Panc1 (cell line): ENCODE measurements around the gene PRRC1. TPM values are rescaled to one million over a fixed set of nuclear protein-coding genes. Genes with fewer than 3 reads are reported as not detected.

ENCODE experiments used
- ATAC-seq: fragments of 200-7000 bp; cut with Tn5 transposase; 2 replicates; pipeline ENCODE4 v1.9.1; 2020; ENCODE audit warnings: mild to moderate bottlenecking, moderate library complexity
- BruUV-seq: library from RNA; stranded (reverse); fragments of 400-500 nt; replicated peaks from 2 replicates; lab custom pipeline; 2021; lab: Mats Ljungman, UMichigan
- CTCF ChIA-PET: fragments of 300-600 bp; sonication (Branson Sonifier 250); formaldehyde crosslinking; loops from one replicate; lab custom pipeline; 2022; ENCODE audit warnings: antibody characterized with exemption; lab: Charles Lee
- POLR2A ChIA-PET: fragments of 300-600 bp; sonication (Branson Sonifier 250); formaldehyde crosslinking; loops from one replicate; lab custom pipeline; 2022; ENCODE audit warnings: antibody characterized with exemption; lab: Charles Lee
- DNase-seq: peaks from one replicate; pipeline ENCODE4 v3.0.0-alpha.2; 2010; ENCODE audit warnings: low read depth, low spot score
- H3K27ac ChIP-seq: 2 replicates; pipeline ENCODE4 v1.5.1; 2011; ENCODE audit warnings: mild to moderate bottlenecking, low read length, inconsistent platforms
- H3K27me3 ChIP-seq: fragments of 200-500 bp; sonication (Bioruptor generic); 2 replicates; pipeline ENCODE4 v1.6.0; 2014; ENCODE audit warnings: low read length, inconsistent platforms; ENCODE audit not compliant: control insufficient read depth, insufficient read depth
- H3K36me3 ChIP-seq: fragments of 200-500 bp; sonication (Bioruptor generic); 2 replicates; pipeline ENCODE4 v1.5.1; 2014; ENCODE audit warnings: inconsistent platforms, mild to moderate bottlenecking, low read length, moderate library complexity; ENCODE audit not compliant: control insufficient read depth, insufficient read depth
- H3K4me1 ChIP-seq: 2 replicates; pipeline ENCODE4 v1.5.1; 2011; ENCODE audit warnings: inconsistent platforms, mild to moderate bottlenecking, low read length, moderate library complexity; ENCODE audit not compliant: control insufficient read depth, insufficient read depth
- H3K4me3 ChIP-seq, 2 experiments: 2 replicates each; pipeline ENCODE4 v1.5.1; 2011 to 2012; ENCODE audit warnings: low read depth in 2 of 2, low read length in 2 of 2, mild to moderate bottlenecking in 2 of 2, inconsistent platforms in 1 of 2, moderate library complexity in 1 of 2
- H3K9me3 ChIP-seq: fragments of 200-500 bp; sonication (Bioruptor generic); 2 replicates; pipeline ENCODE4 v1.5.1; 2014; ENCODE audit warnings: low read depth, mild to moderate bottlenecking, inconsistent platforms, low read length, moderate library complexity; ENCODE audit not compliant: control insufficient read depth, insufficient read depth
- POLR2AphosphoS5 ChIP-seq: IDR thresholded peaks from 2 replicates; pipeline ENCODE4 v1.6.1; 2012; ENCODE audit warnings: mild to moderate bottlenecking, low read depth, low read length, moderate library complexity
- SIN3A ChIP-seq: IDR thresholded peaks from 2 replicates; pipeline ENCODE4 v1.6.1; 2012; ENCODE audit warnings: low read depth, mild to moderate bottlenecking, low read length, moderate library complexity, borderline replicate concordance; ENCODE audit not compliant: insufficient read depth
- TCF7L2 ChIP-seq: IDR thresholded peaks from 2 replicates; pipeline ENCODE4 v1.6.1; 2011; ENCODE audit warnings: mild to moderate bottlenecking, low read depth, low read length, inconsistent platforms
- in situ Hi-C: cut with HindIII; loops from 2 replicates; pipeline ENCODE4 v1.10.0; 2016; ENCODE audit warnings: low sequenced_read_pairs, low pct_unique_long_range_greater_than_20kb
- intact Hi-C: fragments of 100-400 bp; cut with micrococcal nuclease; formaldehyde crosslinking; loops from one replicate; pipeline ENCODE4 v1.10.0; 2022; ENCODE audit not compliant: unreplicated experiment
- total RNA-seq: library from RNA; stranded (reverse); gene quantifications from one replicate; pipeline ENCODE4 v1.2.1, GENCODE V29; 2021; ENCODE audit not compliant: unreplicated experiment
- TF ChIP-seq, protein P1 (sequence below), 2 experiments: IDR thresholded peaks; 2 replicates each; pipeline ENCODE4 v1.6.1; 2011 to 2012; ENCODE audit warnings: low read depth in 2 of 2, control low read depth in 1 of 2, low read length in 1 of 2, mild to moderate bottlenecking in 1 of 2, moderate library complexity in 1 of 2; ENCODE audit not compliant: insufficient read depth in 1 of 2
- TF ChIP-seq, protein P2 (sequence below): fragments of 450-650 bp; IDR thresholded peaks from 2 replicates; pipeline ENCODE4 v1.5.1; 2017; ENCODE audit warnings: mild to moderate bottlenecking

Gene PRRC1
- total RNA-seq, 1 experiment from 2014 or later, result 48.7 TPM

DNA sequence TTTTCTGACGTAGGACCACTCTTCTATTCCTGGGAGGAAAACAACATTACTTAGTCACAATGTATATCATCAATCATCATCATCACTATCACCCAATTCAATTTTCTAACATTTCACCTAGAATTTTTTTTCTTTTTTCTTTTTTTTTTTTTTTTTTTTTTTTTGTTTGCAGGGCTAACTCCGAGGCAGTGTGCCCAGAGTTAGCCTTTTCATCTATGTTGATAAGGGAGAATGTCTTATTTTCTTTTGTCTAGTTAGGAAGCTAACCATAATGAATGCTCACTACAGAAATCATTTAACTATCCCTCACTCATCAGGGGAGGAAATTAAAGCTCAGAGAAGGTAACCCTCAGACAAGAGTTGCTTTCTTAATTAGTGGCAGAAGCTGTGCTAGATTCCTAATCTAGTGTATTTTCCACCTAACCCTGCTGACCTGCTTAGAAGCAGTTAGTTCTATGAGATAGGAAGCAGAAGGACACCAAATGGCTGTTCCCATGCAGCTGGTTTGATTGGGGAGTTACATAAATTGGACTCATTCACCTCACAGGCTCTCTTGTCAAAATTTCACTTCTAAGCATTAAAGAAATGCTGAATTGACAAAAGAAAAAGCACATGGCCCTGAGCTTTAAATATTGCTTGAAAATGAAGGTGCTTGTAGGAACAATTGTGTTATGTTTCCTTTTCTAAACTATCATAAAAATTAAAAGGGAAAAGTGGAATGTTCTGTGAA lies 8.6 kb upstream of the PRRC1 start:
- TF ChIP-seq TCF7L2 (no peak), POLR2AphosphoS5 (no peak), SIN3A (no peak)
- TF ChIP-seq, protein P1, sequence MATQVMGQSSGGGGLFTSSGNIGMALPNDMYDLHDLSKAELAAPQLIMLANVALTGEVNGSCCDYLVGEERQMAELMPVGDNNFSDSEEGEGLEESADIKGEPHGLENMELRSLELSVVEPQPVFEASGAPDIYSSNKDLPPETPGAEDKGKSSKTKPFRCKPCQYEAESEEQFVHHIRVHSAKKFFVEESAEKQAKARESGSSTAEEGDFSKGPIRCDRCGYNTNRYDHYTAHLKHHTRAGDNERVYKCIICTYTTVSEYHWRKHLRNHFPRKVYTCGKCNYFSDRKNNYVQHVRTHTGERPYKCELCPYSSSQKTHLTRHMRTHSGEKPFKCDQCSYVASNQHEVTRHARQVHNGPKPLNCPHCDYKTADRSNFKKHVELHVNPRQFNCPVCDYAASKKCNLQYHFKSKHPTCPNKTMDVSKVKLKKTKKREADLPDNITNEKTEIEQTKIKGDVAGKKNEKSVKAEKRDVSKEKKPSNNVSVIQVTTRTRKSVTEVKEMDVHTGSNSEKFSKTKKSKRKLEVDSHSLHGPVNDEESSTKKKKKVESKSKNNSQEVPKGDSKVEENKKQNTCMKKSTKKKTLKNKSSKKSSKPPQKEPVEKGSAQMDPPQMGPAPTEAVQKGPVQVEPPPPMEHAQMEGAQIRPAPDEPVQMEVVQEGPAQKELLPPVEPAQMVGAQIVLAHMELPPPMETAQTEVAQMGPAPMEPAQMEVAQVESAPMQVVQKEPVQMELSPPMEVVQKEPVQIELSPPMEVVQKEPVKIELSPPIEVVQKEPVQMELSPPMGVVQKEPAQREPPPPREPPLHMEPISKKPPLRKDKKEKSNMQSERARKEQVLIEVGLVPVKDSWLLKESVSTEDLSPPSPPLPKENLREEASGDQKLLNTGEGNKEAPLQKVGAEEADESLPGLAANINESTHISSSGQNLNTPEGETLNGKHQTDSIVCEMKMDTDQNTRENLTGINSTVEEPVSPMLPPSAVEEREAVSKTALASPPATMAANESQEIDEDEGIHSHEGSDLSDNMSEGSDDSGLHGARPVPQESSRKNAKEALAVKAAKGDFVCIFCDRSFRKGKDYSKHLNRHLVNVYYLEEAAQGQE (IDR thresholded peaks at IDR 0.05; ENCODE audit: insufficient read depth in 1 of 2, low read depth in 2 of 2, low read length in 1 of 2), result no peak
- TF ChIP-seq, protein P2, sequence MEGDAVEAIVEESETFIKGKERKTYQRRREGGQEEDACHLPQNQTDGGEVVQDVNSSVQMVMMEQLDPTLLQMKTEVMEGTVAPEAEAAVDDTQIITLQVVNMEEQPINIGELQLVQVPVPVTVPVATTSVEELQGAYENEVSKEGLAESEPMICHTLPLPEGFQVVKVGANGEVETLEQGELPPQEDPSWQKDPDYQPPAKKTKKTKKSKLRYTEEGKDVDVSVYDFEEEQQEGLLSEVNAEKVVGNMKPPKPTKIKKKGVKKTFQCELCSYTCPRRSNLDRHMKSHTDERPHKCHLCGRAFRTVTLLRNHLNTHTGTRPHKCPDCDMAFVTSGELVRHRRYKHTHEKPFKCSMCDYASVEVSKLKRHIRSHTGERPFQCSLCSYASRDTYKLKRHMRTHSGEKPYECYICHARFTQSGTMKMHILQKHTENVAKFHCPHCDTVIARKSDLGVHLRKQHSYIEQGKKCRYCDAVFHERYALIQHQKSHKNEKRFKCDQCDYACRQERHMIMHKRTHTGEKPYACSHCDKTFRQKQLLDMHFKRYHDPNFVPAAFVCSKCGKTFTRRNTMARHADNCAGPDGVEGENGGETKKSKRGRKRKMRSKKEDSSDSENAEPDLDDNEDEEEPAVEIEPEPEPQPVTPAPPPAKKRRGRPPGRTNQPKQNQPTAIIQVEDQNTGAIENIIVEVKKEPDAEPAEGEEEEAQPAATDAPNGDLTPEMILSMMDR, result no peak
- intact Hi-C loops, result no loop called here
- POLR2A ChIA-PET, result no interaction called here

DNA sequence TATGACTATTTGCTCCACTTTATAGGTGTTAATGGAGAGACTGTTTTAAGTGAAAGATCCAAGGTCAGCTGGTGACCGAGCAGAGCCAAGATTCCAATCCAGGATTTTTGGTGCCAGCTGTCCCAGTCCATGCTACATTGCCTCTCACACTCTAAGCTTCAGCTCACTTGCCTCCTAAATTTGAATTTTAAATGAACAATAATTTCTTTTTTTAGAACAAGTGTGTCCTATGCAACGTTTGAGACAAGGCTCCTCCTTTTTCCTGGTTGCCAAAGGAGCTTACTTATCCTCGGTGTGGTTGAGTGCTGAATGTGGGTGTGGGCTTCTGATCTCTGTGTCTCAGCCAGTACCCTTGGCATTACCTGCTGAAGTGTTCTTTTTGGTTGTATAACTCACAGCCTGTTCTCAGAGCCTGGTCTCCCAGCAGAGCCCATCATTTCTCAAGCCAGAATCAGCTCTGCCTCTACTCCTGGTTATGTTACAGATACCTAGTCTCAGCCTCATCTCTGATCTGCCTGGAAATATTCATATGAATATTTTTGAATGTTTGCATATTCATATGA lies 4.0 kb upstream of the PRRC1 start:
- Histone ChIP-seq H3K27me3 (peaks cover 7% of the 10 kb centered on the region; the same call in 1 of the 2 replicates), H3K36me3 (no peaks in the 10 kb centered on the region; the same call in 1 of the 2 replicates), H3K4me3 (no peak overlapping the region), H3K27ac (no peak overlapping the region), H3K9me3 (no peaks in the 10 kb centered on the region), H3K4me1 (peaks cover 2% of the 10 kb centered on the region; the same call in 1 of the 2 replicates)
- ChIA-PET POLR2A (no interaction called here), CTCF (no interaction called here)
- intact Hi-C loops, result no loop called here
- BruUV-seq, result no TSS peak
- DNase-seq (no peak), ATAC-seq (no peak)
- in situ Hi-C loops, result no loop called here
- TF ChIP-seq TCF7L2, result no peak
- no peak for TF ChIP-seq SIN3A
- TF ChIP-seq, protein P2, result no peak
- no peak for TF ChIP-seq POLR2AphosphoS5
- TF ChIP-seq, protein P1 (IDR thresholded peaks at IDR 0.05; ENCODE audit: insufficient read depth in 1 of 2, low read depth in 2 of 2, low read length in 1 of 2), result no peak

More for the DNA sequence above, 8.6 kb upstream of the PRRC1 start:
- peaks cover 9% of the 10 kb centered on the region; the same call in 1 of the 2 replicates for H3K27me3 ChIP-seq
- no peak overlapping the region for H3K4me3 ChIP-seq
- no TSS peak for BruUV-seq
- no peak for DNase-seq
- no peaks in the 10 kb centered on the region for H3K36me3 ChIP-seq
- no peaks in the 10 kb centered on the region for H3K9me3 ChIP-seq
- in situ Hi-C loops, result no loop called here
- CTCF ChIA-PET, result no interaction called here
- ATAC-seq, result no peak
- no peak overlapping the region for H3K27ac ChIP-seq
- H3K4me1 ChIP-seq, result no peaks in the 10 kb centered on the region
